Skin of body (tissue), 2 donors: ENCODE results near the gene SHISA9. TPM values are rescaled to one million over a fixed set of nuclear protein-coding genes. Genes with fewer than 3 reads are reported as not detected.

ENCODE experiments used
- DNase-seq: peaks from one replicate; lab custom pipeline; 2025; lab: John Stamatoyannopoulos, UW
- total RNA-seq: library from RNA; depleted of rRNA; stranded (reverse); fragments of >200 nt; gene quantifications from one replicate; pipeline ENCODE4 v1.2.3, GENCODE V29; 2014

SHISA9 gene
- total RNA-seq, 1 donor from 2014 or later, result 0.10 TPM

DNA sequence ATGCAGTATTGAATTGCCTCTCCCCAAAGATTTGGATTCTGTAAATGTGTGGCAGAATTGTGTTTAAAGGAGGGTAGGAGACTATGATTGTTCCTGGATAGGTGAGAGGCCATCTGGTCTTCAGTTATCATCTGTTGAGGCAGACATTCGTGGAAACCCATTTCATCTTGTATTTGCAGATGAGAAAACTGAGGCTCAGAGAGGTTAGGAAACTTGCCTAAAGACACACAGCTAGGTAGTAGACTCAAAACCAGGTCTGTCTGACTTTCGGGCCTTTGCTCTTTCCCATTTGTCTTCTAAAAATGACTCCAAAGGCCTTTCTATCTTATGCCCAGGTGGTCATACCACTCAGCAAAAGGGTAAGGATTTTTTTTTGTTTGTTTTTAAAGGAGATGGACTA lies 210.3 kb downstream of the SHISA9 start:
- DNase-seq, result no peak

DNA sequence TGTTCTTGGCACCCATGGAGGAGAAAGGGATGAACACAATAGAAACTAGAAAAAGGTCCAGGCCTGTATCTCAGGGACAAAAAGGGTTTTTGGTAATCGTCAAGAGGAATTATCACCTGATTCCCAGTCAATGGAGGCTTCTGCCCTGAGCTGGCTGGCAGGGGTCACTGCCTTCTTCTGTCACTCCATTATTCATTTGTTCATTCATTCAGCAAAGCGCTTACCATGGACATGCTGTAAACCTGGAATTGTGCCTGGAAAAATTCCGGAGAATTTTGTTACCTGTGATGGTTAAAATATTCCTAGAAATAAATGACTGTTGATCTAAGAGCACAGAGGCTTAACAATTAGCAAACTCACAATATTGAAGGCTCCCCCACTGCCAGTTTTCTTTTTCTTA lies 212.3 kb downstream of the SHISA9 start:
- DNase-seq, result no peak

DNA sequence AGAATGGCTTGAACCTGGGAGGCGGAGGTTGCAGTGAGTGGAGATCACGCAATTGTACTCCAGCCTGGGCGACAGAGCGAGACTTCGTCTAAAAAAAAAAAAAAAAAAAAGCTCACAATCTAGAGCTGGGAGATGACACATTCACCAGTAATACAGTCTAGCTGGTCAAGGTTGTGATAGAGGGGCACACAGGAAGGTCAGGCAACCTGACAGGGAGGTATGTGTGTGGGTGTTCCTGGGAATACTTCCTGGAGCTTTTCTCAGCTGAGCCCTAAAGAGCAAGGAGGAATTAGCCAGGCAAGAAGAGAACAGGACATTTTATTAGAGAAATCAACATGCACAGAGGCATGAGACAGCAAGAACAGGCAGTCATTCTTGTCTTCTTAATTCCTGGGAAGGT lies 216.7 kb downstream of the SHISA9 start:
- DNase-seq, result no peak

DNA sequence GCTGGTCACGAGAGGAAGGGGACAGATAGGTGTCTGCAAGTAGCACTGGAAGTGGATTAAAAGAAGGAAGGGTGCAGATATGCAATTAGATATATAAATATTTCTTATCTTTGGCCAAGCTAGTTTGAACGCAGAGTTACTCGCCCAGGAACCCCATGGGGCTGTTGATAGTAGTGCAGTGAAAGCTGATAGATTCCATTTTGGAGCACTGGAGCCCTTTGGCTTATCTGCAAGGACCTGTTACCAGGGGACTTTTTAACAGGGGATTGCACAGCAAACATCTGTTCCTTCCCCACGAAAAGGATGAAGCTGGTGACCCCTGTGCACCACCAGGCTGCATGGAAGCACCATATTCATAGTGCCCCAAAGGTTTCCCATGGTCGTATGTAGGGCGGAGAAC lies 218.7 kb downstream of the SHISA9 start:
- no peak for DNase-seq

DNA sequence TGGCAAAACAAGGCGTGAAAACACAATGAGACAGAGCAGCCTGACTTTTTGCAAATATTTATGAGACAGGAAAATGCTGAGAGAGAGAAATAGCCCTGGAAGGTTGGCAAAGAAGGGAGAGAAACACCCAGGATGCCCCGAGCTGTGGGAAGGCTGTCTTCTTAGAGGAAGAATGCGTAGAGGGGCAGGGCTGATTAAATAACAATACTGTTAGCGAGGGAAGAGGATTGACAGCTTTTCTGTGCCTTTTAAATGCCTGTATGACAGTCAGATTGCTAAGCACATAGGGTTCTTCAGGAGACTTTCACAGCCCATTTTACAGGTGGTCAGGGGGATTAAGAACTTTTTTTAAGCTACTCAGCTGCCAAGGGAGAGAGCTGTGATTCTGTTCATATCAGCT lies 219.2 kb downstream of the SHISA9 start:
- DNase-seq, result no peak

DNA sequence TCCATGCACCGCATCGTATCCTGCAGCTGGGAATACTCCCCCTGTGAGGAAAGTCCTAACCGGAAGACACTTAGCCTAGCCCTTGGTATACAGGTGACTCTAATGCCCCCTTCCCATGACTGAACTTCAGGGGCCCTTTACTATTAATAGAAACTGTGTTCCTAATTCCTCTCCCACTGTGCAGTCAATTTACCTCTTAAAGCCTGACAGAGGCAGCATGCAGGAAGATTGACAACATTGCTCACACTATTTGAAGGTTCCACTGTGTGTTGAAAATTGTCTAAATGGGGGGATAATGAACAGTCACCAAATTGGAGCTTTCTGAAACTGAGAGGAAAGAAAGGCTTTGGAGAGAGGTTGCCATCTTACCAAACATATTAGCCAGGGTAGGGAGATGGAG lies 222.6 kb downstream of the SHISA9 start:
- DNase-seq, result no peak

DNA sequence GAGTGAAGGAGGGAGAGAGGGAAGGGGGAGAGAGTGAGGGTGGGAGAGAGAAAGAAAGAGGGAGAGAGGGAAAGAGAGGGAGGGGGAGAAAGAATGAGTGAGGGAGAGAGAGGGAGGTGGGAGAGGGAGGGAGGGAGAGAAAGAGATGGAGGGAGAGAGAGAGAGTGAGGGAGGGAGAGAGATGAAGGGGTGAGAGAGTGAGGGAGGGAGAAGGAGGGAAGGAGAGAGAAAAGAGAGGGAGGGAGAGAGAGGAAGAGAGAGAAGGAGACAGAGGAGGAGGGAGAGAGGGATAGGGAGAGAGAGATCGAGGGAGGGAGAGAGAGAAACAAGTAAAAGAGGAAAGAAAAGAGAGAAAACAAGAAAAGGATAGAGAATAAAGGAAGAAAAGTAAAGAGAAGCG lies 225.7 kb downstream of the SHISA9 start:
- no peak for DNase-seq

DNA sequence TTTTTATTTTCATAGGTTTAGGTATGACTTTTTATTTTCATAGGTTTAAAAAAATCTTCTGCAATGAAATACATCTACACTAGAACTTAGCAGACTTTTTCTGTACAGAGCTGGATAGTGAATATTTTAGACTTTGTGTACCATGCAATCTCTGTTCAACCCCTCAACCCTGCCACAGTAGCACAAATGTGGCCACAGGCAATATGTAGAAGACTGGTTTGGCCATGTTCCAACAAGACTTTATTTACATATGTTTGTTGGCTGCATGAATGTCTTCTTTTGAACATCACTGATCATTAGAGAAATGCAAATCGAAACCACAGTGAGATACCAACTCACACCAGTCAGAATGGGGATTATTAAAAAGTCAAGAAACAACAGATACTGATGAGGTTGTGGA lies 229.2 kb downstream of the SHISA9 start:
- no peak for DNase-seq

DNA sequence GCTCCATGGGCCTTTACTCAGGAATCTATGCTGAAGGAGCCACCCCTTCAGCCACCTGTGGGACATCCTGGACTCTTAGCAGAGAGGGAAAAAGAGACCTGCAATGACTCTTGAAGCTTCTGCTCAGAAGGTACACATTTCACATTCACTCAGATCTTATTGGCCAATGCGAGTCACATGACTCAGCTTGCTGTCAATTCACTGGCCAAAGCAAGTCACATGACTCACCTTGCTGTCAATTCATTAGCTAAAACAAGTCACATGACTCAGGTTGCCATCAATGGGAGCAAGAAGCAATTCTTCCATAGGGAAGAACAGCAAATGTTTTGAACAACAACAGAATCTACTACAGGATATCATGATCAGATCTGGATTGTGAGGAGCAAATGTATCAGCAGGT lies 233.4 kb downstream of the SHISA9 start:
- no peak for DNase-seq

DNA sequence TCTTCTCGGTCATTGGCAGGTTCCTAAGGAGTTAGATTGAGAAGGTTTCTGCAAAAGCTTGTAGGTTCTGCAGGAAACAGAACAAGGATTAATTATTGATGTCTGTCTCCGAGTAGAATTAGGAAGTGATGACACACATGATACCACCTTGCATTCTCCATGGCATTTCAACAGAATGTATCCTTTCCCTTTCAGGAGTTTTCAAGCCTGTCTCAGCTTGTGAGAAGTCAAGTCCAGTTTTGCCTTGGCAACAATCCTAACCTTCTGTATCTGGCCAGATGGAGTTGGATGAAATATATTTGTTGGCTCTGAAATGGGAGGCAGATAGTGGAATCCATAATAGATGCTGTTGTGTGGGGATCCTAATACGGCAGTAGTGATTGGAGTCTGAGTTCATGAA lies 235.5 kb downstream of the SHISA9 start:
- no peak for DNase-seq

DNA sequence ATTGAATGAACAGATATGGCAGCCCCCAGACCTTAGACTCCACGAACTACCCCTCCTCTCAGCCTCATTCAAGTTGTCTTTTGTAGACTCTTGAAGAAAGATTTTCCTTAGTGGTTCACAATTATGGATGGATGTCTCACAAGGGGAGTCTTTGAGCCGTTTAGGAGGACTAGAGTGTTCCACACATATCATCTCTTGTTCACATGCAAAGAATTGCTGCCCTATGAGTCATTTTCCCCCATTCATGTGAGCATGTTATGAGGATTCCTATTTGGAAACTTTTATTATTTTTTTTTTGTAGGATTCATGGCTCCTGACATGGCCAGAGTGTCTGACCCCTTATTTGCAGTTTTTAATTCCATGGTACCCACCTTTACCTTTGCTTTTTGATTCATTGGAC lies 237.1 kb downstream of the SHISA9 start:
- no peak for DNase-seq

DNA sequence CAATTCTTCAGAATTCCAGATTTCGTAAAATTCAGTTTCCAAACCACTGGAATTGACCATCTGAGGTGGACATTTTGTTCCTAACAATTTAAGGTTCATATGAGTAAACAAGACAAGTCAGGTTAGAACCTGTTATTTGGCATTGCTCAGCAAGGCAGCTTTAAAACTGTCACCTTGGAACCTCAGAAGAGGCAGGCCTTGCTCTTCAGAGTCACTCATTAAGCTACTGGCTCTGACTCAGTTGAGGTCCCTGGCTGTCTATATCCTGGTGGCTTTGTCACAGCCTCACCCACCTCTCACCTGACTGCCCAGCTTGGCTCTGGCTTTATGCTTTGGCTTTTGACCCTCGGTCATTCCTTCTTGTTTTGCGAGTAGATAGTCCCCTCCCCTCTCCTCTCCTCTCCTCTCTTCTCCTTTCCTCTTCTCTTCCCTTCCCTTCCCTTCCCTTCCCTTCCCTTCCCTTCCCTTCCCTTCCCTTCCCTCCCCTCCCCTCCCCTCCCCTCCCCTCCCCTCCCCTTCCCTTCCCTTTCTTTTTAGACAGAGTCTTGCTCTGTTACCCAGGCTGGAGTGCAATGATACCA lies 238.4 kb downstream of the SHISA9 start:
- DNase-seq, result no peak

DNA sequence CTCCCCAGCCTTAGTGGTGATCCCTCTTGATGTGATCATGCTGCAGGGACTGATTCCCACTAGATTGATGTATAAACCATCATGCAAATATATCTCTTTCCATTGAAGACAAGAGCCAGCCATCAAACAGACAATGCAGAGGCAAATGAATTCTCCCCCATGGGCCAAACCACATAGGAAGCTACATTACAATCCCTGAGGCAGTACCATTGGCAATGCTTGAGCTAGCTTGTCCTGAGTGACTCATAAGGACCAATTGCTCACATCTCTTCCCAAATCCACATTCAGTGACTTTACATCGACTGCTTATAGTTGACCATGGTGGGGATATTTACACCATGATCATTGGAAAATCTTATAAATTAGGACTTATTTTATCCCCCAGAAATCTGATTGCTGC lies 242.2 kb downstream of the SHISA9 start:
- no peak for DNase-seq

DNA sequence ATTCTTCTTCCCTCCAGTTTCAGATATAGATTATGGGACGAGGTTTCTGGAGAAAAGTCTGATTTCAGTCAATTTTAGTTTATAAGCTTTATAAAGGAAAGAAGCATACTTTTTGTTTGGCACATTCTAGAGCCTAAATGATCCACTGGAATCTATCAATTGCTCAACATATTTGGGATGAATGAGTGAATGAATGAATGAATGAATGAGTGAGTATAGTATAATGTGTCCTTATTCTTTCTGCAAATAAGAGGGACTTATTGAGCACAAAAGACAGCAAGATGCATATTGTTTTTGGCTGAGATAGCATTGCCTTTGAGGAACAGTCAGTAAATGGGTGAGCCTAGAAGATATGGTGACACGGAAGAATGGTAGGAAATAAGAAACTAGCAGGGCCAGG lies 245.4 kb downstream of the SHISA9 start:
- DNase-seq, result no peak

DNA sequence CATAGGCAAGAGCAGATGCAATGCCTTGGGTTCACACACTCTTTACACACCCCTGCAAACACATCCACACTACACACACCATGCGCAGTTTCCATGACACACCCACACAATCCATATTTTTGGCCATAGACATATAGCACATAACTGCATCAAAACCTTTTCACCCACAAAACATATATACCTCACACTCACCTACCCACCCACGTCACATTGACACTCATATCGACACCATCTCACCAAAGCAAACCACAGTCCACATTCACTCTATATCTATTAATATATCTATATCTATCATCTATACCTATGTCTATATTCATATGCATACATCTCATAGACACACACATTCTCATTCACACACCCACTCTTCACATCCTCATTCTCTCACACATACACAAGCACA lies 246.9 kb downstream of the SHISA9 start:
- no peak for DNase-seq

DNA sequence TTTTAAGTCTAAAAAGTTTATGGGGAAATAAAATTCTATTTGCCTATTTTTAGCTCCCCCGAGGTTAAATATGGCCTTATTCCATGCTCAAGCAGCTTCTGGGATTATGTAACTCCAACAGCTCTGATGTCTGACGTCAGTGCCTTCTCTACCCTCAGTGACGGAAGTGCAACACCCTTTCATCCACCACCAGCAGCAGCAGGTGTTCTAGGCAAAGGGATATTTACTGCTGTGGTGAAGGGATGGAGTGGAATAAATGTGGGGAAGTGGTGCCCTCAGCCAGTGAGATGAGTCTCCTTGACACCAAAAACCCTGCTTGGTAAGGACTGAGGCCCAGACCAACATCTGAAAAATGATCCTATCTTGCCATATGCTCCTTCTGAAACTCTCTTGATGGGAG lies 247.4 kb downstream of the SHISA9 start:
- DNase-seq, result no peak

DNA sequence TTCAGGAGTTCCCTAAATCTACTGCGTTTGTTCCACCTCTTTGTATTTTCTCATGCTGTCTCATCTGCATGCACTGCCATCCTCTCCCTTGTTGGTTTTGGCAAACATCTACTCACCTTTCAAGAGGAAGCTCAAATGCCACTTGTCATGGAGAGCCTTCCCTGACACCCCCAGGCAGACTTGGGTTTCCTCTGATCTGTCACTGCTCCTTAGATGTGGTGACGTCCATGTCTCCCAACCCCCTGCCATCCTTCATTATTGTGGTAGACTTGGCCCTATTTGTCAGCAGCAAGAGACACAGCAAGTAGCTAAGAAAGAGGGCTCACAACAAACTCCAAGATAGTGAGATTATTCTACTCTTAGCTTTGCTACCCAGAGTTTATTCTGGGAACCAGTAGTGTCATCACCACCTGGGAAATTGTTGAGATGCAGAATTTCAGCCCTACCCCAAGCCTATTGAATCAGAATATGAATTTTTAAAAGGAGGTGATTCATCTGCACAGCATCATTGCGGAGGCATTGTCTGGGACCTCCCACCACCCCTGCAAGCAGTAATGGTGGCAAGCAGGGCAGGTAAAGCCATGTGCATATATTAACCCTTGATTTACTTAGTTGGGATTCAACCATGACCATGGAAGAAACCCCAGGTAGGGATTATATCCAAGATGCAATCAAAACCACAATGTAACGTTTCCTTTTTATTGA lies 248.9 kb downstream of the SHISA9 start:
- no peak for DNase-seq

DNA sequence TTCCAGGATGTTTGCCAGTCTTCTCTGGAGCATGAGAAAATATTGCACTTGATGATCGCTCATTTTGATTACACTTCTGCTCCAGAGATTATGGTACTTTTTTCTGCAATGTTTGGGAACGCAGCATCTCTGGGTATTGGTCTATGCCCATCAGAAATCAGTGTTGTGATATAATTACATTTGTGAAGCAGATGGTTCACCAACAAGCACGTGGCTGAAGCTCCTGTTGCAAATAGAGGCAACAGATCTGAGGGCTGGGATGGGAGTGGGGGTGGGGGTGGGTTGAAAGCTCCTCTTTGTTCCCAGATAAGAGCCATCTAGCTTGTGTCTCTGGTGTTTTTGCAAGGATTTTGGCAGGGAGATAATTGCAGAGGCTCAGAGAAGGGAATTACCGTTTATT lies 252.3 kb downstream of the SHISA9 start:
- no peak for DNase-seq

DNA sequence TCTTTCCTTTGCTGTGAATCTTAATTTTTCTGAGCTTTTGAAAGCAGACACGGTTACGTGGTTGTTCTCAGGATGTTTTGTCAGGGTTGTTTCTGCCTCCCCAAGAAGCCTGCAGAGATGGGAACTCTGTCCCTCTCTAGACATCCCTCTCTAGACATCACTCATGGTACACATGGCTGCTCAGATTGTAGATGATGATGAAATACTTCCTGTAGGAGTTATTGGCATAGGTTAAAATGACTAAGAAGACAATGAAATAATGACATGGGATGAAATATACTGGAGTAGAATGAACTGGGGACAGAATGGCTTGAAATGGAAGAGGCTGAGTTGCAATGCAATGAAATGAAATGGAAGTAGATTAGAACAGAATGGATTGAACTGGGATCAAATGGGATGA lies 253.4 kb downstream of the SHISA9 start:
- DNase-seq, result no peak

DNA sequence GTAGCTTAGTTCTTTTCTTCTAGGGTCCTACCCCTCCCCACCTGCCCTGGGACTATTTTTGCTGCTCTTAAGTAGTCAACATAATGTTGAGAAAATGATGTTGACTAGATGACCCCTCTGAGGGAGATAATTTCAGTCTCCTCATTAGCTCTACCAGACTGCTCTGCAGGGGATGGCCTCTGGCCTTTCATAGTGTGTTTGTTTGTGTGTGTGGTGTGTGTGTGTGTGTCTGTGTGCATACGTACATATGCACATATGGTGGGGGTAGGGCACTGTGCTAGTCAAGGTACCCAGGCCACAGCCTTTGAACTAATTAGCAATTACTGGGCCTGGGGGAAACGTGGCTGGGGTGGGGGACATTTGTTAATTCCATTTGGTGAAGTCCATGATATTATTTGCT lies 254.0 kb downstream of the SHISA9 start:
- DNase-seq, result no peak

DNA sequence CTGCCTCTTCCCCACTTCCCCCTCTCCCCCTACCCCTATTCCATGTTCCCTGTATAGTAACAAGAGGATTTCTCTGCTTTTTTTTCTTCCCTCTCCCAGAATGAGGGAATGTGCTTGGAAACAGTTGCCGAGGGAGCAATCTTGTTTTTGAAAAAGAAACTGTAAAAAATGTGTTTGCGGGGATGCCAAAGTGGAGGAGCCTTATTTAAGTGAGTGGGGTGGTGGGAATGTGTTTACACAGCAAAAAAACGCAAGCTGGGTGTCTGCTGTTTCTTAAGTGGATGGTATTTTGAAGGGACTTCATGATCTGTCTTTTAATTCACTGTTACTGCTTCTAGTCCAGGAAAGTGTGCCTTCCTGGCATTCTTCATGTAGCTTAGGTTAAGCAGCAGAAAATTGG lies 254.4 kb downstream of the SHISA9 start:
- DNase-seq, result no peak

DNA sequence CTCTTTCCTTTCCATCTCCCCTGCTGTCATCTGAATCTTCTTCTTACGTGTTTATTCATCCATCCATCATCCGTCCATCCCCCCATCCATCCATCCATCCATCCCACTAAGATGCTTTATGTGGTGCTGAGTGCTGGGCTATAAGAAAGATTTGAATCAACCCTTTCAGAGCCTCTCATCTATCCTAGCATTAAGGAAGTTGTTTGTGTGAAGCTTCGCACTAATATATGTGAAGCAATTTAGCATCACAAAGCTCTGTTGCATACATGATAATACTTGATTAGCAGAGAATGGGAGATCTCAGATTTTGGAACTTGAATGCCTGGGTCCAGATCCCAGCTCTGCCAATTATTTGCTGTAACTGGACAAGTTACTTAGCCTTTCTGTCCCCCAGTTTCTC lies 255.7 kb downstream of the SHISA9 start:
- DNase-seq, result no peak

DNA sequence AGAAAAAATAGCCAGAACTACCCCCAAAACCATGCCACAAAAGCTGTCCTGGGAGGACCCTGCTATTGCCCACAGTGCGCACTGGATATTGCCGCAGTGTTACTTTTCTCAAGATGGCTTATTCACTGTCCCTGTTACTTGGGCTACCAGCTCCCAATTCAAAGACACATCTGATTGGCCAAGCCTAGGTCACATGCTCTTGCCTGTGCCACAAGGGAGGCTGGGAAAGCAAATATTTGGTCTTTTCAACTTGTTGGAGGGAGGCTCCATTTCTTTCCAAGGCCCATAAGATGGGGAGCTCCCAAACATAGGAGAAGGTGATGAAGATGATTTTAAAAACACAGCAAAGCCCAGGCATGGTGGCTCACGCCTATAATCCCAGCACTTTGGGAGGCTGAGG lies 257.0 kb downstream of the SHISA9 start:
- DNase-seq, result no peak

DNA sequence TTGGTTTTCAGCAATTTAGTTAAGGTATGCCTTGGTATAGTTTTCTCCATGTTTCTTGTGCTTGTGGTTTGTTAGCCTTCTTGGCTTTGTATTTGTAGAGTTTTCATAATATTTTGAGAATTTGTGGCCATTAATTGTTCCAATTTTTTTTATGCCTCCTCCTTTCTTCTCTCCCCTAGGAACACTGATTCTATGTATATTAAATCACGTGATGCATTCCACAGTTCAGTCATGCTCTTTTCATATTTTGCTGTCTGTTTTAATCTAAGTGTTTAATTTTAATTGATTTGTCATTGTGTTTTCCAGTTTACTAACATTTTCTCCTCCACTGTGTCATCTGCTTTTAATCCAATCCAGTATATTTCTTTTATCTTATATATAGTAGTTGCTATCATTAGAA lies 263.6 kb downstream of the SHISA9 start:
- no peak for DNase-seq
